HepG2 (cell line): ENCODE data around the gene TMPO. TPM values are rescaled to one million over a fixed set of nuclear protein-coding genes. Genes with fewer than 3 reads are reported as not detected.

Experiments
- AGO1 ChIP-seq: fragments of 200-400 bp; formaldehyde crosslinking; IDR thresholded peaks from 2 replicates; pipeline ENCODE4 v1.6.1; 2017; ENCODE audit warnings: mild to moderate bottlenecking, low read depth, low read length, moderate library complexity; ENCODE audit not compliant: poor library complexity, severe bottlenecking
- CBX1 ChIP-seq: IDR thresholded peaks from one replicate; pipeline ENCODE4 v1.6.1; 2016; ENCODE audit warnings: antibody characterized with exemption, low read depth
- ETV5 ChIP-seq: IDR thresholded peaks from 2 replicates; pipeline ENCODE4 v1.6.1; 2018; ENCODE audit warnings: missing biosample characterization, missing genetic modification reagents, inconsistent platforms, borderline replicate concordance
- FOSL1 ChIP-seq: sonication (generic); formaldehyde crosslinking; IDR thresholded peaks from 2 replicates; pipeline ENCODE4 v1.9.0; 2021; ENCODE audit warnings: missing genetic modification reagents, borderline replicate concordance
- HMGA1 ChIP-seq: sonication (generic); formaldehyde crosslinking; conservative IDR thresholded peaks from 2 replicates; pipeline ENCODE4 v1.4.0; 2020; ENCODE audit warnings: missing genetic modification reagents
- HNRNPUL1 ChIP-seq: fragments of 200-400 bp; formaldehyde crosslinking; IDR thresholded peaks from 2 replicates; pipeline ENCODE4 v1.6.1; 2017; ENCODE audit warnings: low read depth, mild to moderate bottlenecking, low read length, moderate library complexity
- MLX ChIP-seq: IDR thresholded peaks from 2 replicates; pipeline ENCODE4 v1.6.1; 2016
- MXD4 ChIP-seq: IDR thresholded peaks from 2 replicates; pipeline ENCODE4 v1.6.1; 2016; ENCODE audit warnings: mild to moderate bottlenecking, missing biosample characterization, missing genetic modification reagents
- MYNN ChIP-seq: sonication (generic); formaldehyde crosslinking; IDR thresholded peaks from 2 replicates; pipeline ENCODE4 v1.4.0; 2020; ENCODE audit warnings: mild to moderate bottlenecking, low read depth, missing genetic modification reagents
- SKIL ChIP-seq: sonication (generic); formaldehyde crosslinking; IDR thresholded peaks from 2 replicates; pipeline ENCODE4 v1.8.0; 2022; ENCODE audit warnings: missing genetic modification reagents, mild to moderate bottlenecking, moderate library complexity, borderline replicate concordance
- SP1 ChIP-seq, 2 experiments: fragments of 450-650 bp in 1 of 2; sonication (generic) in 1 of 2; formaldehyde crosslinking in 1 of 2; IDR thresholded peaks; 2 replicates each; pipeline versions ENCODE4 v1.4.0 to v1.6.1; 2016 to 2020; ENCODE audit warnings: missing genetic modification reagents in 1 of 2
- SPEN ChIP-seq: sonication (generic); formaldehyde crosslinking; IDR thresholded peaks from 2 replicates; pipeline ENCODE4 v1.5.1; 2020; ENCODE audit warnings: low read depth, mild to moderate bottlenecking, missing genetic modification reagents
- SRF ChIP-seq: IDR thresholded peaks from 2 replicates; pipeline ENCODE4 v1.6.1; 2011; ENCODE audit warnings: mild to moderate bottlenecking, low read depth, low read length, moderate library complexity
- SRSF1 ChIP-seq: fragments of 200-400 bp; formaldehyde crosslinking; optimal IDR thresholded peaks from 2 replicates; pipeline ENCODE3; 2017; ENCODE audit warnings: mild to moderate bottlenecking, low read depth, low read length, moderate library complexity
- TCF12 ChIP-seq, 2 experiments: fragments of 450-650 bp in 1 of 2; sonication (generic) in 1 of 2; formaldehyde crosslinking in 1 of 2; IDR thresholded peaks; 2 replicates each; pipeline versions ENCODE4 v1.6.1 to v1.8.0; 2017 to 2022; ENCODE audit warnings: antibody characterized with exemption in 1 of 2, mild to moderate bottlenecking in 1 of 2, missing genetic modification reagents in 1 of 2, moderate library complexity in 1 of 2
- TOPORS ChIP-seq: sonication (generic); formaldehyde crosslinking; IDR thresholded peaks from 2 replicates; pipeline ENCODE4 v1.8.0; 2023; ENCODE audit warnings: mild to moderate bottlenecking, missing genetic modification reagents
- ZBTB38 ChIP-seq: sonication (generic); formaldehyde crosslinking; IDR thresholded peaks from 2 replicates; pipeline ENCODE4 v1.5.1; 2020; ENCODE audit warnings: mild to moderate bottlenecking, missing genetic modification reagents
- ZFP82 ChIP-seq: sonication (generic); formaldehyde crosslinking; IDR thresholded peaks from 2 replicates; pipeline ENCODE4 v1.5.1; 2020; ENCODE audit warnings: mild to moderate bottlenecking, missing genetic modification reagents, borderline replicate concordance
- ZKSCAN8 ChIP-seq: IDR thresholded peaks from 2 replicates; pipeline ENCODE4 v1.6.1; 2016; ENCODE audit warnings: borderline replicate concordance, missing genetic modification reagents, missing compliant biosample characterization
- ZNF30 ChIP-seq: sonication (generic); formaldehyde crosslinking; IDR thresholded peaks from 2 replicates; pipeline ENCODE4 v1.5.0; 2020; ENCODE audit warnings: mild to moderate bottlenecking, missing genetic modification reagents
- ZNF343 ChIP-seq: sonication (generic); formaldehyde crosslinking; IDR thresholded peaks from 2 replicates; pipeline ENCODE4 v1.4.0; 2020; ENCODE audit warnings: mild to moderate bottlenecking, missing genetic modification reagents
- ZNF44 ChIP-seq: sonication (generic); formaldehyde crosslinking; IDR thresholded peaks from 2 replicates; pipeline ENCODE4 v1.5.1; 2020; ENCODE audit warnings: mild to moderate bottlenecking, missing genetic modification reagents
- ZNF569 ChIP-seq: sonication (generic); formaldehyde crosslinking; IDR thresholded peaks from 2 replicates; pipeline ENCODE4 v1.5.0; 2020; ENCODE audit warnings: mild to moderate bottlenecking, missing genetic modification reagents, moderate library complexity, borderline replicate concordance
- ZNF629 ChIP-seq: sonication (generic); formaldehyde crosslinking; conservative IDR thresholded peaks from 2 replicates; pipeline ENCODE4 v1.5.0; 2020; ENCODE audit warnings: missing genetic modification reagents
- ZSCAN21 ChIP-seq: sonication (generic); formaldehyde crosslinking; IDR thresholded peaks from 2 replicates; pipeline ENCODE4 v1.8.0; 2022; ENCODE audit warnings: mild to moderate bottlenecking, missing genetic modification reagents, moderate library complexity, borderline replicate concordance
- ZSCAN30 ChIP-seq: sonication (generic); formaldehyde crosslinking; IDR thresholded peaks from 2 replicates; pipeline ENCODE4 v1.5.0; 2020; ENCODE audit warnings: mild to moderate bottlenecking, missing genetic modification reagents
- polyA plus RNA-seq, 8 experiments: library from polyadenylated mRNA; depleted of rRNA in 3 of 8; stranded (reverse) in 7 of 8; unstranded in 1 of 8; fragments of >200 nt; fragmentation: Illumina TruSeq in 4 of 8; extraction: Trizol in 4 of 8; gene quantifications; 2 replicates each; pipeline versions ENCODE4 v1.2.1 to v1.2.3, GENCODE V29; 2011 to 2016; ENCODE audit warnings: low read depth in 4 of 8, missing spikeins in 1 of 8, mixed read lengths in 1 of 8; ENCODE audit not compliant: insufficient read depth in 1 of 8
- total RNA-seq, 5 experiments: library from RNA; depleted of rRNA; stranded (reverse); fragments of >200 nt; fragmentation: Illumina TruSeq; extraction: Trizol; gene quantifications; 2 replicates each; pipeline ENCODE4 v1.2.3, GENCODE V29; 2016; ENCODE audit warnings: low read depth in 1 of 5

The TMPO gene
- total and polyA plus RNA-seq, 2 of the 13 experiments (the other 11 are each of a cell fraction or from before 2014, with no cell fraction given): 24.2 to 167 TPM

- no peak for TF ChIP-seq ZSCAN30 (CRISPR knock-in tag)
- TF ChIP-seq ETV5 (CRISPR knock-in tag): peak; percentile 82
- TF ChIP-seq ZKSCAN8: no peak
- TF ChIP-seq ZNF44 (CRISPR knock-in tag): no peak
- no peak for TF ChIP-seq MXD4
- peak; percentile 85; the same call in 1 of the 2 replicates for TF ChIP-seq MYNN (CRISPR knock-in tag)
- no peak for TF ChIP-seq SKIL (CRISPR knock-in tag)
- TF ChIP-seq TCF12 (IDR thresholded peaks at IDR 0.05): no peak
- no peak for TF ChIP-seq TCF12 (CRISPR knock-in tag; IDR thresholded peaks at IDR 0.05)
- TF ChIP-seq ZFP82 (CRISPR knock-in tag): no peak
- no peak; the same call in 1 of the 2 replicates for TF ChIP-seq ZNF30 (CRISPR knock-in tag)
- no peak for TF ChIP-seq ZNF569
- TF ChIP-seq ZNF629 (CRISPR knock-in tag): 0 out of 2 replicates have a peak, but pooled peaks have one; percentile 17
- TF ChIP-seq SRF: 0 out of 2 replicates have a peak, but pooled peaks have one; percentile 25
- no peak for TF ChIP-seq HNRNPUL1
- no peak for TF ChIP-seq FOSL1
- TF ChIP-seq SPEN (CRISPR knock-in tag): peak; percentile 90
- no peak for TF ChIP-seq HMGA1
- TF ChIP-seq SP1 (IDR thresholded peaks at IDR 0.05): no peak
- peak; percentile 86 for TF ChIP-seq SP1 (CRISPR knock-in tag; IDR thresholded peaks at IDR 0.05)
- no peak for TF ChIP-seq MLX (CRISPR knock-in tag)
- no peak for TF ChIP-seq ZNF343 (CRISPR knock-in tag)
- peak; percentile 60; the same call in 1 of the 2 replicates for TF ChIP-seq ZBTB38 (CRISPR knock-in tag)
- peak; percentile 83 for TF ChIP-seq TOPORS (CRISPR knock-in tag)
- TF ChIP-seq ZSCAN21 (CRISPR knock-in tag): peak; percentile 24; the same call in 1 of the 2 replicates
- TF ChIP-seq CBX1: no peak
- peak; percentile 35 for TF ChIP-seq AGO1
- TF ChIP-seq SRSF1: peak; percentile 52
Observed at GRCh38 chr12:98593351-98594049, 78.1 kb downstream of the TMPO start, which contains the start of gene SLC25A3 (continued).
